Right lobe of liver (tissue), 6 donors: ENCODE results near the gene OR1I1. TPM values are rescaled to one million over a fixed set of nuclear protein-coding genes. Genes with fewer than 3 reads are reported as not detected.

Experiments
- ATAC-seq, 4 donors: fragments of 200-7000 bp; cut with Tn5 transposase; one replicate each; pipeline ENCODE4 v1.9.1; 2020; ENCODE audit warnings: mild to moderate bottlenecking in 4 of 4, moderate library complexity in 4 of 4
- DNase-seq, 3 donors: peaks; one replicate each; pipeline ENCODE4 v3.0.0-alpha.2; 2020
- H3K27ac ChIP-seq, 3 donors: fragments of 200-600 bp; one replicate each; pipeline ENCODE4 v1.8.0; 2022
- H3K27me3 ChIP-seq, 2 donors: fragments of 200-600 bp; one replicate each; pipeline ENCODE4 v1.8.0; 2022
- H3K36me3 ChIP-seq, 4 donors: fragments of 200-600 bp; sonication (generic) in 1 of 4; one replicate each; pipeline versions ENCODE4 v1.5.1 to v1.8.0; 2017 to 2022; ENCODE audit warnings: control low read depth in 1 of 4
- H3K4me1 ChIP-seq, 4 donors: fragments of 200-600 bp; sonication (generic) in 1 of 4; one replicate each; pipeline versions ENCODE4 v1.5.1 to v1.8.0; 2017 to 2022; ENCODE audit warnings: control low read depth in 1 of 4
- H3K4me3 ChIP-seq, 3 donors: fragments of 200-600 bp; one replicate each; pipeline ENCODE4 v1.8.0; 2022
- H3K9me3 ChIP-seq, 4 donors: fragments of 200-600 bp; sonication (generic) in 1 of 4; one replicate each; pipeline versions ENCODE4 v1.5.1 to v1.8.0; 2017 to 2022; ENCODE audit warnings: control low read depth in 1 of 4
- POLR2A ChIP-seq: fragments of 450-650 bp; IDR thresholded peaks from one replicate; pipeline ENCODE4 v1.6.1; 2017; ENCODE audit warnings: antibody characterized with exemption, mild to moderate bottlenecking
- WGBS: methylation state at CpG from one replicate; pipeline ENCODE4 v1.1.6; 2018; ENCODE audit warnings: low coverage, low lambda C conversion rate; ENCODE audit not compliant: insufficient coverage; ENCODE audit errors: missing lambda C conversion rate; 5-methylcytosine and 5-hydroxymethylcytosine counted together
- intact Hi-C, 2 donors: fragments of 100-400 bp; cut with DNase I; formaldehyde crosslinking; loops; one replicate each; pipeline versions ENCODE4 v1.11.2 to v1.14.1; 2022
- total RNA-seq, 6 experiments: library from RNA; depleted of rRNA in 2 of 6; stranded (reverse); fragments of >200 nt in 2 of 6; fragmentation: NEBNext Ultra II Directional in 3 of 6; extraction: Animal tissue kit (Norgen Biotek cat#: 25700) in 3 of 6; gene quantifications; one replicate each; pipeline versions ENCODE4 v1.1.0 to v1.2.4, GENCODE V29; 2016 to 2023
- TF ChIP-seq, protein P1 (sequence below), 4 donors: fragments of 200-600 bp in 3 of 4; fragments of 450-650 bp in 1 of 4; IDR thresholded peaks; one replicate each; pipeline versions ENCODE4 v1.5.1 to v1.8.0; 2016 to 2022; ENCODE audit warnings: antibody characterized with exemption in 4 of 4, mild to moderate bottlenecking in 2 of 4
- donor health status: DM: no; HTN: yes; CAD: no.
- donor health status: DM: no; HTN: no; CAD: no.
- donor health status: DM: no; HTN: no; CAD: no.
- donor health status: DM: no; HTN: yes; CAD: no.
- donor health status: DM: no; HTN: yes; CAD: no.

Gene OR1I1
- total RNA-seq, 6 experiments from 2014 or later: not detected

DNA sequence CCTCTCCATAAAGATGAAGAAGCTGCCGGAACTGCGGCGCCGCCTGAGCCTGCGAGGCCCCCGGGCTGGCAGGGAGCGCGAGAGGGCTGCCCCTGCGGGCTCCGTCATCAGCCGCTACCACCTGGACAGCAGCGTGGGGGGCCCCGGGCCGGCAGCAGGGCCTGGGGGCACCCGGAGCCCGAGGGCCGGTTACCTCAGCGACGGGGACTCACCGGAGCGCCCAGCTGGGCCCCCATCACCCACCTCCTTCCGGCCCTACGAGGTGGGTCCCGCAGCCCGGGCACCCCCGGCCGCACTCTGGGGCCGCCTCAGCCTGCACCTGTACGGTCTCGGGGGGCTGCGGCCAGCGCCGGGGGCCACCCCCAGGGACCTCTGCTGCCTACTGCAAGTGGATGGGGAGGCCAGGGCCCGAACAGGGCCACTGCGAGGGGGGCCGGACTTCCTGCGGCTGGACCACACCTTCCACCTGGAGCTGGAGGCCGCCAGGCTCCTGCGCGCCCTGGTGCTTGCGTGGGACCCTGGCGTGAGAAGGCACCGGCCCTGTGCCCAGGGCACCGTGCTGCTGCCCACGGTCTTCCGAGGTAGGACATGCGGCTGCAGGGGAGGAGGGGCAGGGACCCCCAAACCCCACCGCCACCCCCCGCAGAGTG is 27.9 kb downstream of the OR1I1 start:
- intact Hi-C loops: no loop called here
- no peak overlapping the region for H3K27ac ChIP-seq
- ATAC-seq (no peak), DNase-seq (no peak)
- peaks cover 0 to 2% (median 0%) of the 10 kb centered on the region in 4 donors for H3K36me3 ChIP-seq
- 50% methylated on average over 4 of the region's 49 CpGs for WGBS
- no peaks in the 10 kb centered on the region for H3K27me3 ChIP-seq
- H3K4me3 ChIP-seq: no peak overlapping the region
- no peaks in the 10 kb centered on the region for H3K4me1 ChIP-seq
- TF ChIP-seq, protein P1, sequence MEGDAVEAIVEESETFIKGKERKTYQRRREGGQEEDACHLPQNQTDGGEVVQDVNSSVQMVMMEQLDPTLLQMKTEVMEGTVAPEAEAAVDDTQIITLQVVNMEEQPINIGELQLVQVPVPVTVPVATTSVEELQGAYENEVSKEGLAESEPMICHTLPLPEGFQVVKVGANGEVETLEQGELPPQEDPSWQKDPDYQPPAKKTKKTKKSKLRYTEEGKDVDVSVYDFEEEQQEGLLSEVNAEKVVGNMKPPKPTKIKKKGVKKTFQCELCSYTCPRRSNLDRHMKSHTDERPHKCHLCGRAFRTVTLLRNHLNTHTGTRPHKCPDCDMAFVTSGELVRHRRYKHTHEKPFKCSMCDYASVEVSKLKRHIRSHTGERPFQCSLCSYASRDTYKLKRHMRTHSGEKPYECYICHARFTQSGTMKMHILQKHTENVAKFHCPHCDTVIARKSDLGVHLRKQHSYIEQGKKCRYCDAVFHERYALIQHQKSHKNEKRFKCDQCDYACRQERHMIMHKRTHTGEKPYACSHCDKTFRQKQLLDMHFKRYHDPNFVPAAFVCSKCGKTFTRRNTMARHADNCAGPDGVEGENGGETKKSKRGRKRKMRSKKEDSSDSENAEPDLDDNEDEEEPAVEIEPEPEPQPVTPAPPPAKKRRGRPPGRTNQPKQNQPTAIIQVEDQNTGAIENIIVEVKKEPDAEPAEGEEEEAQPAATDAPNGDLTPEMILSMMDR (IDR thresholded peaks at IDR 0.05): no peak
- TF ChIP-seq POLR2A: no peak
- no peaks in the 10 kb centered on the region for H3K9me3 ChIP-seq

DNA sequence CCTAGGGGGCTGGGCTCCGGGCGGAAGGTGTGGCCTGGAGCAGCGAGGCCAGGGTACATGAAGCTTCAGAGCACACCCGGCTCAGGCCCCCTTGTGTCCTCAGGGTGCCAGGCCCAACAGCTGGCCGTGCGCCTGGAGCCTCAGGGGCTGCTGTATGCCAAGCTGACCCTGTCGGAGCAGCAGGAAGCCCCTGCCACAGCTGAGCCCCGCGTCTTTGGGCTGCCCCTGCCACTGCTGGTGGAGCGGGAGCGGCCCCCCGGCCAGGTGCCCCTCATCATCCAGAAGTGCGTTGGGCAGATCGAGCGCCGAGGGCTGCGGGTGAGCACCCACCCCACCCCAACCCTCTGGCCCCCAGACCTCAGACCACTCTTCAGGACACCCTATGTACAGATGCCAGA is 28.4 kb downstream of the OR1I1 start:
- no peaks in the 10 kb centered on the region for H3K27me3 ChIP-seq
- no peak overlapping the region for H3K4me3 ChIP-seq
- no peak for ATAC-seq
- WGBS: no CpG with 5 or more reads among the region's 17 CpGs
- H3K36me3 ChIP-seq: peaks cover 0 to 2% (median 0%) of the 10 kb centered on the region in 4 donors
- no peak overlapping the region for H3K27ac ChIP-seq
- intact Hi-C loops: no loop called here
- DNase-seq: no peak
- H3K4me1 ChIP-seq: no peaks in the 10 kb centered on the region
- H3K9me3 ChIP-seq: no peaks in the 10 kb centered on the region
- TF ChIP-seq POLR2A: no peak
- TF ChIP-seq, protein P1 (IDR thresholded peaks at IDR 0.05): no peak

DNA sequence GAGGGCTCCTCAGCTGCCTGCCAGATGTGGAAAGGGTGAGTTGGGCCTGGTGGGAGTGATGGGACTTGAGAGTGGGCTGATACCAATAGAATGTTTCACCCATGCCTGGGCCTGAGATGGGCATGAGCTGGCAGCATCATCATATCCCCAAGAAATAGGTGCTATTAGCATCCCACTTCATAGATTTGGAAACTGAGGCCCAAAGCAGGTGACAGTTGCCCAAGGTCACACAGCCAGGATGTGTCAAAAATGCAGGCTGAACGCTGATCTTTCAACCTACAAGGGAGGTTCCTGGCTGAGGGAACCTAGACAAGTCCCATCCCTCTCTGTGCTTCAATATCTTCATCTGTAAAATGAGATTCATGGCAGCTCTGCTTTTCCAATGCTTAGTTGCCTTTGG is 29.7 kb downstream of the OR1I1 start:
- Histone ChIP-seq H3K36me3 (peaks cover 0 to 10% (median 1%) of the 10 kb centered on the region in 4 donors), H3K27ac (no peak overlapping the region), H3K4me1 (no peaks in the 10 kb centered on the region), H3K9me3 (no peaks in the 10 kb centered on the region), H3K4me3 (no peak overlapping the region), H3K27me3 (no peaks in the 10 kb centered on the region)
- WGBS: no CpG with 5 or more reads among the region's 1 CpG
- no peak for TF ChIP-seq POLR2A
- TF ChIP-seq, protein P1 (IDR thresholded peaks at IDR 0.05): no peak
- no peak for DNase-seq
- intact Hi-C loops: no loop called here
- no peak for ATAC-seq

DNA sequence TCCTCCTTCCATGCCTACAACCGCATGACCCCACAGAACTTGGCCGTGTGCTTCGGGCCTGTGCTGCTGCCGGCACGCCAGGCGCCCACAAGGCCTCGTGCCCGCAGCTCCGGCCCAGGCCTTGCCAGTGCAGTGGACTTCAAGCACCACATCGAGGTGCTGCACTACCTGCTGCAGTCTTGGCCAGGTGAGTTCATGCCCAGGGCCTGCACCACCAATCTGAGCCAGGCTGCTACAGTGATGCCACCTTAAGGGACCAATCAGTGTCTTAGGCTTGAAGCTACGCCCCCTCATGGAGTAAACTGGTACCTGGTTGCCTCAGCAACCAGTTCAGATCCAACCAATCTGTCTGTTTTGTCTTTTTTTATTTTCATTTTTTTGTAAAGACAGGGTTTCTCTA is 30.4 kb downstream of the OR1I1 start:
- H3K36me3 ChIP-seq: peaks cover 0 to 11% (median 5%) of the 10 kb centered on the region in 4 donors
- intact Hi-C loops: no loop called here
- ATAC-seq: no peak
- no peaks in the 10 kb centered on the region for H3K4me1 ChIP-seq
- no peak for DNase-seq
- H3K27me3 ChIP-seq: no peaks in the 10 kb centered on the region
- no peak for TF ChIP-seq POLR2A
- TF ChIP-seq, protein P1 (IDR thresholded peaks at IDR 0.05): no peak
- no peak overlapping the region for H3K27ac ChIP-seq
- WGBS: 91% methylated on average over 3 of the region's 11 CpGs
- H3K9me3 ChIP-seq: no peaks in the 10 kb centered on the region
- H3K4me3 ChIP-seq: no peak overlapping the region
